Smooth muscle cell (in vitro differentiated cells): ENCODE results near the gene PARD3. TPM values are rescaled to one million over a fixed set of nuclear protein-coding genes. Genes with fewer than 3 reads are reported as not detected.

Experiments
- DNase-seq: peaks from one replicate; lab custom pipeline; 2025; ENCODE audit not compliant: unreplicated experiment; lab: John Stamatoyannopoulos, UW
- H2AFZ ChIP-seq: fragments of 200-600 bp; sonication (generic); 2 replicates; pipeline ENCODE4 v1.6.0; 2016; ENCODE audit warnings: antibody characterized with exemption, low read depth, mild to moderate bottlenecking
- H3F3A ChIP-seq: fragments of 200-600 bp; sonication (generic); 2 replicates; pipeline ENCODE4 v1.6.0; 2017; ENCODE audit warnings: antibody characterized with exemption, low read depth
- H3K27ac ChIP-seq: fragments of 200-600 bp; sonication (generic); 2 replicates; pipeline ENCODE4 v1.5.1; 2016; ENCODE audit warnings: low read depth, mild to moderate bottlenecking
- H3K27me3 ChIP-seq: fragments of 200-600 bp; sonication (generic); 2 replicates; pipeline ENCODE4 v1.6.1; 2016; ENCODE audit warnings: low read depth, mild to moderate bottlenecking
- H3K36me3 ChIP-seq: fragments of 200-600 bp; sonication (generic); 2 replicates; pipeline ENCODE4 v1.5.1; 2016; ENCODE audit warnings: low read depth
- H3K4me1 ChIP-seq: fragments of 200-600 bp; sonication (generic); 2 replicates; pipeline ENCODE4 v1.5.1; 2016; ENCODE audit warnings: low read depth
- H3K4me2 ChIP-seq: fragments of 200-600 bp; sonication (generic); 2 replicates; pipeline ENCODE4 v1.6.0; 2016; ENCODE audit warnings: mild to moderate bottlenecking
- H3K4me3 ChIP-seq: fragments of 200-600 bp; sonication (generic); 2 replicates; pipeline ENCODE4 v1.5.1; 2016; ENCODE audit warnings: mild to moderate bottlenecking
- H3K79me2 ChIP-seq: fragments of 200-600 bp; sonication (generic); 2 replicates; pipeline ENCODE4 v1.6.0; 2016; ENCODE audit warnings: low read depth, mild to moderate bottlenecking
- H3K9ac ChIP-seq: fragments of 200-600 bp; sonication (generic); 2 replicates; pipeline ENCODE4 v1.6.0; 2016; ENCODE audit warnings: low read depth
- H3K9me3 ChIP-seq: fragments of 200-600 bp; sonication (generic); replicated peaks from 2 replicates; pipeline ENCODE4 v1.5.1; 2016; ENCODE audit warnings: low read depth
- H4K20me1 ChIP-seq: fragments of 200-600 bp; sonication (generic); 2 replicates; pipeline ENCODE4 v1.6.0; 2016; ENCODE audit warnings: low read depth
- CTCF ChIP-seq: fragments of 200-600 bp; sonication (generic); IDR thresholded peaks from 2 replicates; pipeline ENCODE4 v1.5.1; 2017; ENCODE audit warnings: borderline replicate concordance, mild to moderate bottlenecking, antibody characterized with exemption; ENCODE audit not compliant: insufficient read depth, poor library complexity, severe bottlenecking
- WGBS: methylation state at CpG from one replicate; pipeline ENCODE4 v1.1.7; 2016; ENCODE audit warnings: low lambda C conversion rate; 5-methylcytosine and 5-hydroxymethylcytosine counted together
- polyA plus RNA-seq: library from polyadenylated mRNA; unstranded; fragments of >200 nt; fragmentation: Nextera tagmentation; extraction: Ambion mirVana; gene quantifications from 2 replicates; pipeline ENCODE4 v1.2.1, GENCODE V29; 2016
- total RNA-seq: library from RNA; depleted of rRNA; stranded (reverse); fragments of >200 nt; gene quantifications from 2 replicates; pipeline ENCODE4 v1.2.3, GENCODE V29; 2014

PARD3 gene
- total and polyA plus RNA-seq, 2 experiments from 2014 or later: 17.5 to 26.0 TPM

- H3K27ac ChIP-seq: no peak overlapping the region
- no peak for TF ChIP-seq CTCF
- no peak for DNase-seq
- 70% methylated on average over 4 of the region's 4 CpGs for WGBS
- no peak overlapping the region for H3K9ac ChIP-seq
- H3K4me1 ChIP-seq: no peaks in the 10 kb centered on the region
- H2AFZ ChIP-seq: no peak overlapping the region
- H4K20me1 ChIP-seq: peaks cover 20% of the 10 kb centered on the region
- H3K27me3 ChIP-seq: no peaks in the 10 kb centered on the region
- no peaks in the 10 kb centered on the region for H3K9me3 ChIP-seq
- no peak overlapping the region for H3K4me3 ChIP-seq
- H3K36me3 ChIP-seq: no peaks in the 10 kb centered on the region
- no peaks in the 10 kb centered on the region for H3F3A ChIP-seq
- no peak overlapping the region for H3K4me2 ChIP-seq
- no peaks in the 10 kb centered on the region for H3K79me2 ChIP-seq
These were observed 381.6 kb downstream of the PARD3 start for GRCh38 chr10:34433241-34434076.

- Histone ChIP-seq H3F3A (no peaks in the 10 kb centered on the region), H4K20me1 (peaks cover 20% of the 10 kb centered on the region), H3K79me2 (no peaks in the 10 kb centered on the region), H3K9me3 (no peaks in the 10 kb centered on the region), H3K4me2 (no peak overlapping the region), H2AFZ (no peak overlapping the region), H3K36me3 (no peaks in the 10 kb centered on the region), H3K27ac (no peak overlapping the region), H3K9ac (no peak overlapping the region), H3K4me3 (no peak overlapping the region), H3K27me3 (no peaks in the 10 kb centered on the region), H3K4me1 (no peaks in the 10 kb centered on the region)
- no peak for DNase-seq
- TF ChIP-seq CTCF: no peak
These were observed 382.5 kb downstream of the PARD3 start for GRCh38 chr10:34432589-34432988.

GRCh38 chr10:34430685-34431084, 384.4 kb downstream of the PARD3 start:
- Histone ChIP-seq H3K4me3 (no peak overlapping the region), H3K9ac (no peak overlapping the region), H3K36me3 (no peaks in the 10 kb centered on the region), H3K4me2 (no peak overlapping the region), H4K20me1 (peaks cover 20% of the 10 kb centered on the region), H3K9me3 (no peaks in the 10 kb centered on the region), H3K27ac (no peak overlapping the region), H2AFZ (no peak overlapping the region), H3K27me3 (no peaks in the 10 kb centered on the region), H3F3A (no peaks in the 10 kb centered on the region), H3K79me2 (no peaks in the 10 kb centered on the region), H3K4me1 (no peaks in the 10 kb centered on the region)
- TF ChIP-seq CTCF: no peak
- WGBS: 94% methylated on average over 3 of the region's 3 CpGs
- no peak for DNase-seq

- no peak overlapping the region for H3K4me2 ChIP-seq
- H3K27ac ChIP-seq: no peak overlapping the region
- H2AFZ ChIP-seq: no peak overlapping the region
- 32% methylated on average over 3 of the region's 3 CpGs for WGBS
- no peaks in the 10 kb centered on the region for H3K4me1 ChIP-seq
- H4K20me1 ChIP-seq: peaks cover 9% of the 10 kb centered on the region
- no peak overlapping the region for H3K4me3 ChIP-seq
- no peaks in the 10 kb centered on the region for H3K9me3 ChIP-seq
- TF ChIP-seq CTCF: no peak
- no peak overlapping the region for H3K9ac ChIP-seq
- DNase-seq: no peak
- H3K27me3 ChIP-seq: no peaks in the 10 kb centered on the region
- no peaks in the 10 kb centered on the region for H3F3A ChIP-seq
- no peaks in the 10 kb centered on the region for H3K79me2 ChIP-seq
- no peaks in the 10 kb centered on the region for H3K36me3 ChIP-seq
These were observed 386.6 kb downstream of the PARD3 start for GRCh38 chr10:34428501-34428900.
